ENCODE data around the gene RAB44.
"Not testable (repeated sequence)": the region's sequence is repeated elsewhere in the genome, so short reads cannot be mapped to it uniquely, and the experiment has no call there.

The RAB44 gene

DNA sequence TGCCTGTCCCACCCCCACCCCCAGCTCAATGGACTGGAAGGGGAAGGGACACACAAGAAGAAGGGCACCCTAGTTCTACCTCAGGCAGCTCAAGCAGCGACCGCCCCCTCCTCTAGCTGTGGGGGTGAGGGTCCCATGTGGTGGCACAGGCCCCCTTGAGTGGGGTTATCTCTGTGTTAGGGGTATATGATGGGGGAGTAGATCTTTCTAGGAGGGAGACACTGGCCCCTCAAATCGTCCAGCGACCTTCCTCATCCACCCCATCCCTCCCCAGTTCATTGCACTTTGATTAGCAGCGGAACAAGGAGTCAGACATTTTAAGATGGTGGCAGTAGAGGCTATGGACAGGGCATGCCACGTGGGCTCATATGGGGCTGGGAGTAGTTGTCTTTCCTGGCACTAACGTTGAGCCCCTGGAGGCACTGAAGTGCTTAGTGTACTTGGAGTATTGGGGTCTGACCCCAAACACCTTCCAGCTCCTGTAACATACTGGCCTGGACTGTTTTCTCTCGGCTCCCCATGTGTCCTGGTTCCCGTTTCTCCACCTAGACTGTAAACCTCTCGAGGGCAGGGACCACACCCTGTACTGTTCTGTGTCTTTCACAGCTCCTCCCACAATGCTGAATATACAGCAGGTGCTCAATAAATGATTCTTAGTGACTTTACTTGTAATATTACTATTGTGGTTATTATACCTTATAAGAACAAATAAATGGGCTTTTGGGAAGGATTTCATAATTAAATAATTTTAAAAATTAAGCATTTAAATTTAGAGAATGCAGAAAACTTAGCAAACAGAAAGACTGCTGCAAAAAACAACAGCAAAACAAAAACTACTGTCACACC, 10.7 kb upstream of the RAB44 start:
- DNase-seq: no peak

DNA sequence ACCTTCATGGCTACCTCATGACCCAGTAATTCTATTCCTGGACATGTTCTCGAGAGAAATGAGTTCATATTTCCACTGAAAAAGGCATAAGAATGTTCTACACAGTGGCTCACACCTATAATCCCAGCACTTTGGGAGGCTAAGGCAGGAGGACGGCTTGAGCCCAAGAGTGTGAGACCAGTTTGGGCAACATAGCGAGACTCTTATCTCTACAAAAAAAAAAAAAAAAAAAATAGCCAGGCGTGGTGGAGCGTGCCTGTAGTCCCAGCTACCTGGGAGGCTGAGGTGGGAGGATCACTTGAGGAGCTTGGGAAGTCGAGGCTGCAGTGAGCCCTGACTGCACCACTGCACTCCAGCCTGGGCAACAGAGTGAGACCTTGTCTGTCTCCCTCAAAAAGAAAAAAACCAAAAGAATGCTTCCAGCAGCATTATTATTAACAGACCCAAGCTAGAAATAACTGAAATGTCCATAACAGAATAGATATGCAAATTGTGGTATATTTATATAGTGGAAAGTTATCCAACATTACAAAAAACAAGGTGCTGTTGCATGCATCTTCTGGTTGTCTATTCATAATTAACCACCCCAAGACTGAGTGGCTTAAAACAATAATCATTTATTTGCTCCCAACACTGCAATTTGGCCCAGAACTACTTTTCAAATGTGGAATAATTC, 9.4 kb upstream of the RAB44 start:
- DNase-seq: no peak

DNA sequence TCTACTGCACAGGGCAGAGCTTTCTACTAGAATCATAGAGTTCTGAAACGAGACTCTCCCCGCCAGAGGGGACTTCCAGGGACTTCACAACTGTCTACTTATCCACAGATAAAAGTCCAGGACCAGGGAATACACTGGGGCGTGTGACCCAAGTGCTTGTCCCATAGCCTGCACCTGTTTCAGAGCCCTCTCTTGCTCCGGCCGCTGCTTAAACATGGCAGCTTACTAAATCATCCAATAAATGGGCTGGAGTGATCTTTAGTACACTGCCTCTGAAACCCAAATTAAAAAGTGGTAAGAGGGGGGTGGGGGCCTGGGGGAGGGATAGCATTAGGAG, 8.9 kb upstream of the RAB44 start:
- no peak for DNase-seq

DNA sequence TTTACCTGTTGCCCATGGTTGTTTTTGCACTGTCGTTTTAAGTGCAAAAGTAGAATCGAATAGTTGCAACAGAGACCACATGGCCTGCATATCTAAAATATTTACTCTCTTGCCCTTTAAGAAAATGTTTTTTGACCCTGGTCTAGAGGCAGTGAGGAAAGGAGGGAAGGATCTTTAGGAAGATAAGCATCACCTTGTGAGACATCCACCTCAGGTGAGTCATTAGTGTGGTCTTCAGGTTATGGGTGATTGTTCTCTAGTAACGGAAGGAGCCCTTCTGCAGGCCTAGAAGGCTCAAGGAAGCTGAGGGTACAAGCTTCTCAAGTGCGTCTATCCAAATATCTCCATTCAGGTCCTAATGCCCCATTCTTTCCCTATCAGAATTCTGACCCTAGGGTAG, 6.6 kb upstream of the RAB44 start:
- no peak for DNase-seq

DNA sequence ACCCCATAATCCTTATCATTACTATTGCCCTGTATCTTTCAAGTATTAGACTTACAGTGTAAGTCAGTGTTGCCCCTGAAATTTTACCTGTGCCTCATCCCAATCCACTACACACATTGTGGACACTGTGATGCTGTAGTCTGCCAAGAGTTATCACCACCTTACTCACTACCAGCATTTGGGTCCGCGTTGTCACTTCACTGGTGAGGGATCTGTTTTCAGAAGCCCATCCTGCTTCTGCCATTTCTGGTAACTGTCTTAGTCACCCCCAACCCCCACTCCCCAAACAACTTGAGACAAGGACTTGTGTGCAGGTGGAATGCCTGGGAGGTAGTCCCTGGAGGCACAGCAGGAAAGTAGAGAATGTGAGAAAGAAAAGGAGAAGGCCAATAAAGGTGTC, 6.0 kb upstream of the RAB44 start:
- no peak for DNase-seq

DNA sequence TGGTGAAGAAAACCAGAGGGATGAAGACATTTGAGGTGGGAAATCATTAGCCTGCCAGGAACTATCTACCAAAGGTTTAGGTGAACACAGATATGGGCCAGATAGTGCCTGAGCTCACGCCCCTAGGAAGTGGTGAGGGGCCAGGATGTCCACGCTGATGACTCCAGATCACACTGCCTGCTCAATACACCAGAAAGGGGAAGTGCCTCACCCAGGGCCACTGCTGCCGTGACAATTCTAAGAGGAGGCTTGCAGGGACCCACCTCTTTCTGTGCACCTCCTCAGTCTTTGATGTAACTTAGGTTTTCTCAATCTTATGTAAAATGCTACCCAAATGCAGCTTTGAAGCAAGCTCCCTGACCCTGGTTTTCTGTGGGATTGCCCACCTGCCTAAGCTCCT, 5.4 kb upstream of the RAB44 start:
- DNase-seq: no peak

DNA sequence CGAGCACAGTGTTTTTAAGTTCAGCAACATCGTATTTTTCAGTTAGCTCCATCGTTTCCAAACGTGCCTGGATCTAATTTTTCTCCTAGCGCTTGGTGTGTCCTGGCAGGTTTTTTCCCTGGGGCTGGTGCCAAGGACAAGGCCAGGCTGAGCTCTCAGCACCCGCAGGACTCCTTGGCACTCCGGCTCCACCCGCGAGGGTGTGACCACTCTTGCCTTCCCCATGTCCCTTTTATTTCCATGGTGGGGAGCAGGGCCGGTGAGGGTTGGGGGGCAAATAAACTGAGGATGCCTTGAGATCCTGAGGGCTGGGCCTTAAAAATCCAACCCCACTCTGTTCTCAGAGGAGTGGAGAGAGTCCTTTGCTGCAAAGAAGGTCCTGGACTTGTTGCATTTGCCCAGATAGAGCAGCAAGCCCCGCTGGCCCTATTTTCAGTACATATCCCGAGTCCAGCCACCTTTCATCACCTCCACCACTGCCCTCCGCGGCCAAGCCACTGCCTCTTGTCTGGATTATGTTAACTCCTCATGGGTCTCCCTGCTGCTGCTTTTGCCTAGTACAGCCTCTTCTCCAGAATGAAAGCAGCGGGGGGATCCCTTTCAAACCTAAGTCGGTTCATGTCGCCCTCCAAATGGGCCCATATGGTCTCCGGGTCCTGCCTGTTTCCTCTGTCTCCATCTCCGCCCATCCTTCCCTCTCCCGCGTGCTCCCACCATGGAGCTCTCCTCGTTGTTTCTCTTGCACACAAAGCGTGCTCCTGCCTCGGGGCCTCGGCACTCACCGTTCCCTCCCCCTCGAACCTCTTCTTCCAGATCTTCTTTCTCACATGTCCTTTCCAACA, 4.5 kb upstream of the RAB44 start:
- DNase-seq: no peak

DNA sequence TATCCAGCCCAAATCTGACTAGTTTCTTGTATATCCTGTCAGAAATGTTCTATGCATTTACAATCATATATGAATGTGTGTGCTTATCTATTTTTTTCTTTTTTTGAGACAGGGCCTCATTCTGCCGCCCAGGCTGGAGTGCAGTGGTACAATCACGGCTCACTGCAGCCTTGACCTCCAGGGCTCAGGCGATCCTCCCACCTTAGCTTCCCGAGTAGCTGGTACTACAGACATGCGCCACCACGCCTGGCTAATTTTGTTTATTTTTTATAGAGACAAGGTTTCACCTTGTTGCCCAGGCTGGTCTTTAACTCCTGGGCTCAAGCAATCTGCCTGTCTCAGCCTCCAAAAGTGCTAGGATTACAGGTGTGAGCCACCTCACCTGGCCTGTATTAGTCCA, 3.0 kb upstream of the RAB44 start:
- DNase-seq: no peak

DNA sequence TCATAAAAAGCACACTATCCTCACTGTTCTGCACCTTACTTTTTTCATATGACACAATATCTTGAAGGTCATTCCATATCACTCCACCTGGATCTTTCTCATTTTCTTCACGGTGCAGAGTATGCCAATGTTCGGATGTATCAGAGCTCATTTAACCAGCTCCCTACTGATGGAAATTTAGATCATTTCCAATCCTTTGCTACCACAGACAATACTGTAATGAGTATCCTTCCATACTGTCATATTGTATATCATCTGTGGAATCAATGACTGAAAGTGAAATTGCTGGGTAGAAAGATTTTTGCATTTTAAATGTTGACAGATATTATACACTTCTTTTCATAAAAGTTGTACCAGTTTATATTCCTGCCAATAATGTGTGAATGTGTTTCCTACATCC, 2.2 kb upstream of the RAB44 start:
- no peak for DNase-seq

DNA sequence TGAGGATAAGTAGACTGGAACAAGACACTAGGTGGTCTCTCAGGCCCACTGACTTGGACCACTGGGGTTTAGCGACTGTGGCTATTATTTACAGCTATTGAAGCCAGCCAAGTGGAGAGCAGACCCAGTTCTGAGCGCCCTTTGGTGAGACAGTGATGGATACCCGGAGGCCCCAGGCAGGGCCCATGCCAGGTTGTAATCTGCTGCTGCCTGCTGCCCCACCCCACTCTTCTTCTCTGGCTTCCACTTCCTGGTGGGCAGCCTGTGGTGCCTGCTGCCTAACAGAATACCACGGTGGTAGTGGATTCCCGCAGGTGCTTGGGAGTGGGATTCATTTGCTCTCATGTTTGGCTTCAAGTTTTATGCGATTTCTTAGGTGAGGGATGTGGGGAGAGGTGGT, 570 bp downstream of the RAB44 start:
- DNase-seq: no peak

DNA sequence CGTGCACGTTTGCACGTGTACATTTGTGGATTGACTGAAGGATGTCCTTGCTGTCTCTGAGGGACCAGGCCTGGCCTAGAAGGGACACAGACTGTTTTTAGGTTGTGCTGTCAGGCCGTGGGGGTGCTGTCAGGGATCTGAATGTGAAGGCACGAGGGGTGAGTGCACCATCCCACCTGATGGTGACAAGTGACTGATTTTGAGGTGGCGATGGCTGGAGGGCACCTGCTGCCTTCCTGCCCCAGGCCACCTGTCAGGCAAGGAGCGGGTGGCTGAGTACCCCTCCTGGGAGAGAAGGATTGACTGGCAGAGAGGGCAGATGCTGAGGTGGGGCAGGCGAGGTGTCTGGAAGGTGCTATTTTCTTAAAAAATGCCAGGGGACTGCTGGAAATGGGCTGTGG, 1.2 kb downstream of the RAB44 start:
- no peak for DNase-seq

DNA sequence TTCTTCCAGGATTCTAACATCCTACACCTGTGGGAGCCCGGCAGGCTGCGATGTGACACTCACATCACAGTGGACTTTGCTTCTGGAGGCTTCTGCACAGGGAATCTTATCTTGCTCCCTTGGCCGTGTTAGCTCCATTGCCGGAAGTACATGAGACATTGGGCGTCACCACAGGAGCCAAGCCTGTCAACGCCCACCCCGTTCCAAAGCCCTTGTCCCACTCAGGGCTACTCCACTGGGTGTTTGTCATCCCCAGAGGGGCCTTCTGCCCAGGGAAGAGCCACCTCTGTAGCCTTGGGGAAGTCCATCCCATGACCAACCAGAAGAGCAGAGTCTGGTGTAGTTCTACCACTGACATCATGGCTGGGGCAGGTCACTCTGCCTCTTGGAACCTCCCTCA, 1.7 kb downstream of the RAB44 start:
- DNase-seq: no peak

DNA sequence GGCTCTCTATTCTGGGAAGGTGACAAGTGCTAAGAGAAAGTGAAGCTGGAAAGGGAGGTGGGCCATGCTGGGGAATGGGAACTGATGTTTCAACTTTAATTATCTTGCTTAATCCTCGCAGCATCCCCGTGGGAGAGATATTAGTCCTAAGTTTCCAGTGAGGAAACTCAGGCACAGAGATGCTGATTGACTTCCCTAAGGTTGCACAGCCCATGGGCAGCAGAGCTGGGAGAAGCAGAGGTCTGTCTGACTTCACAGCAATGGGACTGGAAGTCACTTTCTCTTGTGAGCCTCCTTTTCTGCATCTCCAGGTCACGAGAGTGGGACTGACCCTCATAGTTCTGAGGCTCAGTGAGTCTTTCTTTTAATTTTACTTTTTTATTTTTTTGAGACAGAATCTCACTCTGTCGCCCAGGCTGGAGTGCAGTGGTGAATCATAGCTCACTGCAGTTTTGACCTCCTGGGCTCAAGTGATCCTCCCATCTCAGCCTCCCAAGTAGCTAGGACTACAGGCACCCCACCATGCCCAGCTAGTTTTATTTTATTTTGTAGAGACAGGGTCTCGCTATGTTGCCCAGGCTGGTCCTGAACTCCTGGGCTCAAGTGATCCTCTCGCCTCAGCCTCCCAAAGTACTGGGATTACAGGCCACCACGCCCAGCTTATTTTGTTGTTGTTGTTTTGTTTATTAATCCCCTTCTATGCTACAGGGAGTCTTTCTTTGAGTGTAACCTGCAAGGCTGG, 2.6 kb downstream of the RAB44 start:
- DNase-seq: no peak

DNA sequence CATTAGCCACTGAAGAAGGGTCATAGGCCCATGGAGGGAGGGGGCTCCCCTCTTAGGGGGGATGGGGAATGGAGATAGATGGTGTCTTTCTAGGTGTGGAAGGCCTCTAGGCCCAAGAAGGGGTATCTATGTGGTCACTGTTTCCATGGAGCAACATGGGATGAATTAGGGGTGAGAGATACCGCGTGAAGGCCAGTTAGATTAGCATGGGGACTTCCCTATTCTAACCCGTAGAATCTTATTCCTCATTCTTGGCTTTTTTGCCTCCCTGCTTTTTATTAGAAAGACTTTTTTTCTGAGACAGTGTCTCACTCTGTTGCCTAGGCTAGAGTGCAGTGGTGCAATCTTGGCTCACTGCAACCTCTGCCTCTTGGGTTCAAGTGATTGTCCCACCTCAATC, 3.2 kb downstream of the RAB44 start:
- DNase-seq: no peak

DNA sequence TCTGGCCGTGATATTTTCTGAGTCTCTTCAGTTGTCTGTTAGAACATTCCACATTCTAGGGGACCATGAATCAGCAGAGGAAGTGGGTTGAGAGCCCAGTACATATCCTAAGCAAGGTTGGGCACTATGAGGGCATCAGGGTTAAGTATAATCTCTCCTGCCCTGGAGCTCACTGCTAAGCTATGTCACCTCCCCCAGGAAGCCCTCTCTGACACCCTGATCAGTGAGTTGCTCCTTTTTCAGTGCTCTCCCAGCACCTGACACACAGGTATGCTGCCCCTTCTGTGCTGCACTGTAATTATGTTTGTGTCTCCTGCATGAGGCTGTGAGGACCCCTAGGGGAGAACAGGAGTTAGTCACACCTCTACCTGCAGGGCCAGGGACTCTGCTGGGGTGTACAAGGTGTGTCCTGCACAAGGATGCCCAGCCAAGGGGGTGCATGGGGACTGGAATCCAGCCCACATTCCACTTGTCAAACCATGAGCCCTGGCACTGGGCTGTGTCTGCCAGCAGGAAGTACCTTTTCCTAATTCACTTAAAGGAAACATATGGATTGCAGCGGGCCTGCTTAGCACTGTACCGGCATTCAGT, 3.9 kb downstream of the RAB44 start:
- DNase-seq: no peak

DNA sequence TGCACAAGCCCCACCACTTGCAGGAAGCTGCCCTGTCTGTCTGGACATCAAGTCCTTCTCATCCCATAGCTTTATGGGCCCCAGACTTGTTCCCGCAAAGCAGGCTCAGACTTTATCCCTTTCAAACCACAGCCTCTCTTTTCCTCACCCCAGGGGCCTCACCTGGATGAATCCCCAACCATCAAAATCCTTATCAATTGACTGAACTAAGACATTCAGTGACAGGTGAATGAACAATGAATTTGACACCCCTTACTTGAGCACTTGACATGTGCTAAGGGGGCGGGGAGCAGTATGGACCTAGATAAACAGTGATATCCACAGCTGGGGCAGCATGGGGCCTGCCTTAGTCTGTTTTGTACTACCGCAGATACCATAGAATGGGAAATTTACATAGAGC, 5.0 kb downstream of the RAB44 start:
- DNase-seq: no peak

DNA sequence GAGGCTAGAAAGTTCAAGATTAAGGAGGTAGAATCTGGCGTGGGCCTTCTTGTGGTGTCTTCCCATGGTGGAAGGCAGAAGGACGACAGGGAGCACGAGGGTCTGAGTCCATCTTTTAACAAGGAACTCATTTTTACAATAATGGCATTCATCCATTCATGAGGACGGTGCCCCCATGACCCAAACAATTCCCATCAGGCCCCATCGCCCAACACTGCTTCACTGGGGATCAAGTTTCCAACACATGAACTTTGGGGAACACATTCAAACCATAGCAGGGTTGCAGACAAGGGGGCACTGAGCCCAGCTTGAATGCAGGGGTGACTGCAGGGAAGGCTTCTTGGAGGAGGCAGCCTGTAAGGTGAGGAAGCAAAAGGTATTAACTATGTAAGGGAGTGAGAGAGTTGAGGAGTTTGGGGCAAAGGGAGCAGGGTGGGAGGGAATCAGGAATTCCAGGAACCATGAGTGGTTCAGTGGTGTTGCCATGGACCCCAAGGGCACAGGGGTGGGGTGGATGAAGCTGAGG, 5.5 kb downstream of the RAB44 start:
- no peak for DNase-seq

DNA sequence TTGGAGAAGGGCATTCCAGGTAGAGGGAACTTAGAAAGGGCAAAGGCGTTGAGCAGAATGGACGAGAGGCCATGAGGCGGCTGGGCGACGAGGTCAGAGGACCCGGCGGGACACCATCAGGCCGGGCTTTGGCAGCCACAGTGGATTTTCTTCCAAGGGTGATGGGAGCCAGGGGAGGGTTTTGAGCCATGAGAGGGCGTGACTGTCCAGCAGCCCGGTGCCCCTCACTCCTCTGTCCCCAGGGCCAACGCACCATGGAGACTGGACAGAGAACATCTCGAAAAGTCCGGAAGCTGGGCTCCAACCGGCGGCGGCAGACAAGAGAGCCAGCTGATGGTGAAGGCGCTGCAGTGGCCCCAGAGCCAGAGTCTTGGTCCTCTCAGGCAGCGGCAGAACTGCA, 6.4 kb downstream of the RAB44 start:
- DNase-seq: no peak

DNA sequence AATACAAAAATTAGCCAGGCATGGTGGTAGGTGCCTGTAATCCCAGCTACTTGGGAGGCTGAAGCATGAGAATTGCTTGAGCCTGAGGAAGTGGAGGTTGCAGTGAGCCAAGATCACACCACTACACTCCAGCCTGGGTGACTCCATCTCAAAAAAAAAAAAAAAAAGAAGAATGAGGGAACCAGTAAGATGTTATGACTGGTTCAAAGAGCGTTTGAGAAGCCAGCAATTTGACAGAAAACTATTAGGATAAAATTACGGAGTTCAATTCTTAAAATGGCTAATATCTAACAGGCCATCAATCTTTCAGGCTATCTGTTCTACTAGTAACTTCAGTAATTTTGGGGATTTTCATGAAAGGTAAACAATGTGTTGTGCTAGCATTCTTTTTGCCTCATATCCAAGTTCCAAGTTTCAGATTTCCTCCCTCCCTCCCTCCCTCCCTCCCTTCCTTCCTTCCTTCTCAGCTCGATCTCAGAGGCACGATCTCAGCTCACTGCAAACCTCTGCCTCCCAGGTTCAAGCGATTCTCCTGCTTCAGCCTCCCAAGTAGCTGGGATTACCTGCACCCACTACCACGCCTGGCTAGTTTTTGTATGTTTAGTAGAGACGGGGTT, 7.4 kb downstream of the RAB44 start:
- DNase-seq: not testable (repeated sequence)

DNA sequence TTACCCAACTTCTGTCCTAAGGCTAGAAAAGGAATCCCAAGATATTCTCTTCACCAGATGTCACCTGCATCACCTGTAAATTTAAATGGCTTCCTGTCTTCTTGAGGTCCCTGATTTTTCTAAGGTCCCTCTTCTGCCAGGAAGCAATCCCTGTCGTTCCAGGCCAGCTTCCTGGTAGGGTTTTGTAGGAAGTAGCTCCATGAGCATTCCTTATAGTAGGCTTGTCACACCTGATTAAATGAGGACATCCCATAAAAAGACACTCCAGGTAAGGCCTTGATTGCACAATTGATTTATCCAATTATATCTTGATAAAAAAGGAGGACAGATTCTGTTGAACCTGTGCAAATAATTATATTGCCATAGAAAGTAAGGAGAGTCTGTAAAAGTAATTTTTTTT, 8.7 kb downstream of the RAB44 start:
- no peak for DNase-seq

DNA sequence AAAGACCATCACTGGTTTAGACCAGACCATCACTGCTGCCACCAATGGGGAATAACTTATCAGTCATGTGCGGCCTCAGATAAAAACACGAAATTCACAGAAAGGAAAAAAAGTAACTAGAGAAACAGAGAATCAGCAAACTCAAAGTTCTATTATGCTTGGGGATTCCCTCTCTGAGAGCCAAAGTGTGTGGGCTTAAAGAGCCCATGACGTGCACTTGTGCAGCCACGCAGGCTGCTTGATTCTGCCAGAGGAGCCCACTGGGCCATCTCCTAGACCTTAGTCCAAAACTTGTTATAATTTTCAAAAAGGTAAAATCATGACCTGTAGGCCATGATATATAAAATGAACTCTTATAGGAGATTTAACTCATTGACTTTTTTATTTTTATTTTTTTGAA, 15.2 kb downstream of the RAB44 start:
- DNase-seq: no peak

DNA sequence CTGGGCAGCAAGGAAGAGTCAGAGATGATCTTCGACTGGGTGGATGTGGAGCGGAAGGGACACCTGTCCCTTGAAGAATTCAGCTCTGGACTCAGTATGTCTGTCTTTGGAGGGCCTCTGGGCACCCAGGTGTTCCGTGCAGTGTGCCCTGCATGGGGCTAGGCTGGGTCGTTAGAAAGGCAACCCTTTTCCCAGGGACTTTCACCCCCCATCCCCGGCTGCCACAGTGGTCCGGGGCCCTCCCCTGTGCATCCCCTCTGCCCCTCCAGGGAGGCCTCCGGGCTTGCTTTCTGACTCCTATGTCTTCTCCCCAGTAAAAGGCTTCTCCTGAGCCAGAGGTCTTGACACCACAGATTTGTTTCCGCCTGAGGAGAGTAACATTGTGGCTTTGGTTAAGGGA, 16.2 kb downstream of the RAB44 start:
- DNase-seq: no peak

Measured in T1000 (cell line).